H1 (cell line): ENCODE results near the gene KLHL40. TPM values are rescaled to one million over a fixed set of nuclear protein-coding genes. Genes with fewer than 3 reads are reported as not detected.

Experiments
- CTCF ChIA-PET: fragments of 300-600 bp; sonication (Branson Sonifier 250); formaldehyde crosslinking; loops from one replicate; lab custom pipeline; 2021; ENCODE audit not compliant: partially characterized antibody; lab: Charles Lee
- POLR2A ChIA-PET: fragments of 300-600 bp; sonication (Branson Sonifier 250); formaldehyde crosslinking; loops from one replicate; lab custom pipeline; 2021; ENCODE audit warnings: inconsistent platforms; ENCODE audit not compliant: partially characterized antibody; lab: Charles Lee
- DNase-seq, 2 experiments: peaks; one replicate each; pipeline versions ENCODE4 v3.0.0 to v3.0.0-alpha.2; 2010 to 2022; ENCODE audit warnings: low spot score in 2 of 2, low read depth in 1 of 2, mixed read lengths in 1 of 2
- FAIRE-seq: peaks from 2 replicates; lab custom pipeline; 2011; peaks lifted over from hg19 to GRCh38; lab: Jason Lieb, UNC
- H2AFZ ChIP-seq: 2 replicates; pipeline ENCODE4 v1.8.1; 2012; ENCODE audit warnings: low read length, inconsistent platforms
- H2AK5ac ChIP-seq: 2 replicates; pipeline ENCODE4 v1.6.1; 2013; ENCODE audit warnings: low read depth, low read length
- H2BK120ac ChIP-seq: replicated peaks from 2 replicates; pipeline ENCODE3; 2013; ENCODE audit warnings: low read depth, low read length, inconsistent platforms
- H2BK12ac ChIP-seq: 2 replicates; pipeline ENCODE4 v1.6.1; 2013; ENCODE audit warnings: low read depth, low read length
- H2BK15ac ChIP-seq: 2 replicates; pipeline ENCODE4 v1.6.1; 2013; ENCODE audit warnings: low read length
- H2BK20ac ChIP-seq: 2 replicates; pipeline ENCODE4 v1.6.1; 2013; ENCODE audit warnings: low read length
- H2BK5ac ChIP-seq: 2 replicates; pipeline ENCODE4 v1.6.1; 2013; ENCODE audit warnings: low read depth, low read length
- H3K14ac ChIP-seq: 2 replicates; pipeline ENCODE4 v1.6.1; 2013; ENCODE audit warnings: inconsistent platforms; ENCODE audit not compliant: insufficient read length
- H3K18ac ChIP-seq: 2 replicates; pipeline ENCODE4 v1.6.1; 2013; ENCODE audit warnings: low read length; ENCODE audit errors: extremely low read depth
- H3K23ac ChIP-seq: 2 replicates; pipeline ENCODE4 v1.6.1; 2013; ENCODE audit warnings: inconsistent platforms; ENCODE audit not compliant: insufficient read length
- H3K23me2 ChIP-seq: 2 replicates; pipeline ENCODE4 v1.6.1; 2013; ENCODE audit warnings: low read depth, low read length
- H3K27ac ChIP-seq: 2 replicates; pipeline ENCODE4 v1.6.1; 2011; ENCODE audit warnings: low read depth, low read length, inconsistent platforms
- H3K27me3 ChIP-seq, 4 experiments: replicated peaks in 1 of 4; 1 replicate in 1 of 4; 2 replicates in 3 of 4; pipeline versions ENCODE4 v1.6.1 to v1.8.1; 2011 to 2013; ENCODE audit warnings: low read length in 3 of 4, mild to moderate bottlenecking in 3 of 4, inconsistent platforms in 2 of 4, mixed read lengths in 2 of 4, moderate library complexity in 1 of 4; ENCODE audit not compliant: control insufficient read depth in 3 of 4, insufficient read depth in 3 of 4; ENCODE audit errors: extremely low read depth in 1 of 4
- H3K36me3 ChIP-seq, 4 experiments: 2 replicates each; pipeline versions ENCODE4 v1.6.1 to v1.8.1; 2011 to 2013; ENCODE audit warnings: mild to moderate bottlenecking in 4 of 4, low read length in 3 of 4, moderate library complexity in 2 of 4, control low read depth in 1 of 4, inconsistent platforms in 1 of 4; ENCODE audit not compliant: insufficient read depth in 4 of 4, control insufficient read depth in 2 of 4
- H3K4ac ChIP-seq: replicated peaks from 2 replicates; pipeline ENCODE3; 2013; ENCODE audit warnings: low read length, low read depth, mixed read lengths, inconsistent platforms; ENCODE audit not compliant: insufficient read length
- H3K4me1 ChIP-seq, 4 experiments: replicated peaks in 1 of 4; 1 replicate in 1 of 4; 2 replicates in 3 of 4; pipeline versions ENCODE4 v1.6.1 to v1.8.1; 2011 to 2013; ENCODE audit warnings: low read length in 3 of 4, inconsistent platforms in 2 of 4, mixed read lengths in 1 of 4; ENCODE audit not compliant: insufficient read depth in 4 of 4, control insufficient read depth in 3 of 4
- H3K4me2 ChIP-seq, 2 experiments: 2 replicates each; pipeline versions ENCODE4 v1.6.1 to v1.8.1; 2011 to 2013; ENCODE audit warnings: low read depth in 2 of 2, low read length in 2 of 2, control low read depth in 1 of 2, inconsistent platforms in 1 of 2, mild to moderate bottlenecking in 1 of 2; ENCODE audit not compliant: insufficient read depth in 1 of 2
- H3K4me3 ChIP-seq, 4 experiments: fragments of 200-600, 300-600 bp in 1 of 4; sonication (generic), shearing (Covaris generic), sonication (Bioruptor Twin) in 1 of 4; 2 replicates each; pipeline versions ENCODE4 v1.5.1 to v1.8.1; 2011 to 2016; ENCODE audit warnings: low read length in 4 of 4, low read depth in 3 of 4, control low read depth in 2 of 4, inconsistent platforms in 2 of 4, mild to moderate bottlenecking in 2 of 4, mixed read lengths in 1 of 4, moderate library complexity in 1 of 4; ENCODE audit not compliant: insufficient read depth in 2 of 4; ENCODE audit errors: extremely low read depth in 1 of 4
- H3K56ac ChIP-seq: replicated peaks from 2 replicates; pipeline ENCODE3; 2013; ENCODE audit warnings: low read depth, mild to moderate bottlenecking, mixed read lengths, low read length, inconsistent platforms; ENCODE audit not compliant: insufficient read length
- H3K79me1 ChIP-seq: 2 replicates; pipeline ENCODE4 v1.6.1; 2013; ENCODE audit warnings: low read depth, low read length, control low read depth
- H3K79me2 ChIP-seq, 2 experiments: 2 replicates each; pipeline versions ENCODE4 v1.6.1 to v1.8.1; 2012 to 2013; ENCODE audit warnings: low read length in 2 of 2, mild to moderate bottlenecking in 2 of 2, inconsistent platforms in 1 of 2; ENCODE audit not compliant: insufficient read depth in 2 of 2, control insufficient read depth in 1 of 2
- H3K9ac ChIP-seq, 4 experiments: replicated peaks in 1 of 4; 1 replicate in 1 of 4; 2 replicates in 3 of 4; pipeline versions ENCODE4 v1.6.1 to v1.8.1; 2011 to 2013; ENCODE audit warnings: low read depth in 3 of 4, low read length in 3 of 4, control low read depth in 2 of 4, mild to moderate bottlenecking in 2 of 4, moderate library complexity in 2 of 4, inconsistent platforms in 1 of 4; ENCODE audit errors: extremely low read depth in 1 of 4
- H3K9me3 ChIP-seq, 2 experiments: 2 replicates each; pipeline versions ENCODE4 v1.6.1 to v1.8.1; 2012 to 2013; ENCODE audit warnings: mild to moderate bottlenecking in 2 of 2, moderate library complexity in 2 of 2, control low read depth in 1 of 2, inconsistent platforms in 1 of 2, low read depth in 1 of 2, low read length in 1 of 2, mixed read lengths in 1 of 2; ENCODE audit not compliant: insufficient read depth in 2 of 2
- H4K20me1 ChIP-seq, 2 experiments: replicated peaks in 1 of 2; 2 replicates each; pipeline versions ENCODE3 to v1.8.1; 2011 to 2013; ENCODE audit warnings: inconsistent platforms in 2 of 2, low read length in 2 of 2, mild to moderate bottlenecking in 1 of 2; ENCODE audit not compliant: insufficient read depth in 2 of 2, control insufficient read depth in 1 of 2
- H4K5ac ChIP-seq: 2 replicates; pipeline ENCODE4 v1.6.1; 2013; ENCODE audit warnings: low read length, low read depth, mixed read lengths, inconsistent platforms; ENCODE audit not compliant: insufficient read length
- H4K8ac ChIP-seq: 2 replicates; pipeline ENCODE4 v1.8.0; 2013; ENCODE audit warnings: mild to moderate bottlenecking, moderate library complexity, low read length, inconsistent platforms; ENCODE audit not compliant: insufficient read depth; ENCODE audit errors: extremely low read depth
- H4K91ac ChIP-seq: replicated peaks from 2 replicates; pipeline ENCODE3; 2013; ENCODE audit warnings: low read length, mixed read lengths, inconsistent platforms; ENCODE audit not compliant: insufficient read length
- BACH1 ChIP-seq: IDR thresholded peaks from 2 replicates; pipeline ENCODE4 v1.6.1; 2012; ENCODE audit warnings: low read length, improper control_type of control experiment
- CREB1 ChIP-seq: IDR thresholded peaks from 2 replicates; pipeline ENCODE4 v1.6.1; 2012; ENCODE audit warnings: inconsistent platforms
- CTCF ChIP-seq, 3 experiments: IDR thresholded peaks; 1 replicate in 2 of 3; 2 replicates in 1 of 3; pipeline versions ENCODE4 v1.5.1 to v1.6.1; 2011; ENCODE audit warnings: low read length in 3 of 3, mild to moderate bottlenecking in 3 of 3, inconsistent platforms in 2 of 3, low read depth in 1 of 3, moderate library complexity in 1 of 3; ENCODE audit not compliant: insufficient read depth in 1 of 3; ENCODE audit errors: control extremely low read depth in 1 of 3
- HDAC6 ChIP-seq: IDR thresholded peaks from one replicate; pipeline ENCODE4 v1.7.1; 2012; ENCODE audit warnings: low read depth, mild to moderate bottlenecking, inconsistent platforms, low read length, moderate library complexity
- NRF1 ChIP-seq: IDR thresholded peaks from 2 replicates; pipeline ENCODE4 v1.6.1; 2011; ENCODE audit warnings: mild to moderate bottlenecking, low read depth, low read length, improper control_type of control experiment
- RFX5 ChIP-seq: IDR thresholded peaks from 2 replicates; pipeline ENCODE4 v1.6.1; 2011; ENCODE audit warnings: low read depth, low read length, improper control_type of control experiment, borderline replicate concordance
- YY1 ChIP-seq: IDR thresholded peaks from 2 replicates; pipeline ENCODE4 v1.6.1; 2011; ENCODE audit warnings: low read depth, mild to moderate bottlenecking, low read length
- ZNF274 ChIP-seq: IDR thresholded peaks from 2 replicates; pipeline ENCODE4 v1.7.0; 2012; ENCODE audit warnings: low read length, borderline replicate concordance; ENCODE audit errors: extremely low read depth
- WGBS, 2 experiments: shearing (Covaris generic) in 1 of 2; methylation state at CpG; one replicate each; pipeline versions ENCODE4 v1.1.6 to v1.1.7; 2013 to 2015; ENCODE audit warnings: low lambda C conversion rate in 2 of 2, mixed read lengths in 2 of 2, inconsistent platforms in 1 of 2, low coverage in 1 of 2, missing lambda C conversion rate in 1 of 2; ENCODE audit not compliant: insufficient replicate concordance in 2 of 2, insufficient coverage in 1 of 2, insufficient read length in 1 of 2; ENCODE audit errors: extremely low coverage in 1 of 2, missing lambda C conversion rate in 1 of 2; 5-methylcytosine and 5-hydroxymethylcytosine counted together
- polyA plus RNA-seq, 7 experiments: library from polyadenylated mRNA; depleted of rRNA in 3 of 7; stranded (reverse) in 5 of 7; unstranded in 2 of 7; fragments of >200 nt in 5 of 7; fragments of 200-250 nt in 2 of 7; gene quantifications; 1 replicate in 5 of 7; 2 replicates in 1 of 7; 4 replicates in 1 of 7; pipeline versions ENCODE4 v1.2.1 to v1.2.3, GENCODE V29; 2011 to 2013; ENCODE audit warnings: missing spikeins in 2 of 7, mixed read lengths in 2 of 7
- total RNA-seq: library from RNA; stranded (reverse); fragmentation: NEBNext Ultra II Directional; extraction: Animal tissue kit (Norgen Biotek cat#: 25700); gene quantifications from 2 replicates; pipeline ENCODE4 v1.2.1, GENCODE V29; 2021

Gene KLHL40
- total and polyA plus RNA-seq, 2 of the 8 experiments (the other 6 are each of a cell fraction or from before 2014, with no cell fraction given), result 0.02 TPM; not detected in 1

- Histone ChIP-seq H2BK12ac (no peak overlapping the region), H2BK15ac (no peak overlapping the region), H3K27me3 (no peaks in the 10 kb centered on the region), H3K4ac (no peak overlapping the region), H4K8ac (no peak overlapping the region), H2BK5ac (no peak overlapping the region), H3K4me3 (no peak overlapping the region), H3K56ac (no peak overlapping the region), H3K23ac (no peak overlapping the region), H2AK5ac (no peak overlapping the region), H3K4me1 (no peaks in the 10 kb centered on the region), H2BK20ac (no peak overlapping the region), H3K79me2 (no peaks in the 10 kb centered on the region), H2BK120ac (no peak overlapping the region), H4K5ac (no peak overlapping the region), H4K91ac (no peak overlapping the region), H3K36me3 (no peaks in the 10 kb centered on the region; a peak in 1 of 8 replicates), H3K23me2 (no peaks in the 10 kb centered on the region), H2AFZ (no peak overlapping the region), H3K4me2 (no peak overlapping the region), H3K27ac (no peak overlapping the region), H3K9ac (no peak overlapping the region), H3K9me3 (no peaks in the 10 kb centered on the region; a peak in 1 of 4 replicates), H3K14ac (no peak overlapping the region), H4K20me1 (no peaks in the 10 kb centered on the region), H3K18ac (no peak overlapping the region), H3K79me1 (no peaks in the 10 kb centered on the region)
- WGBS, 2 experiments, result 86% methylated on average over 5 of the region's 5 CpGs; no CpG with 5 or more reads in 1 of the 2 experiments
- ChIA-PET POLR2A (no interaction called here), CTCF (interaction anchor here (0.8 to 1.2 kb wide), 3 partner anchors 15 to 142 kb away, joined by 3 read pairs; no protein-coding TSS in a partner anchor)
- FAIRE-seq (no peak), DNase-seq (peak in 1 of 2 experiments; percentile 7)
- TF ChIP-seq CTCF (IDR thresholded peaks at IDR 0.05; ENCODE audit: control extremely low read depth in 1 of 3, insufficient read depth in 1 of 3, low read depth in 1 of 3, low read length in 3 of 3), result no peak
- TF ChIP-seq HDAC6, result no peak
- TF ChIP-seq CREB1, result no peak
- TF ChIP-seq BACH1, result no peak
- TF ChIP-seq ZNF274, result no peak
- no peak for TF ChIP-seq RFX5
- TF ChIP-seq NRF1, result no peak
- no peak for TF ChIP-seq YY1
Observed at GRCh38 chr3:42718338-42718737, 33.0 kb downstream of the KLHL40 start.
